GM19023 (cell line): ENCODE results near the gene RIN3.
"Not testable (repeated sequence)": the region's sequence is repeated elsewhere in the genome, so short reads cannot be mapped to it uniquely, and the experiment has no call there.

Source experiments
- ATAC-seq: cut with Tn5 transposase; IDR thresholded peaks from one replicate; pipeline ENCODE4 v1.9.1; 2021; ENCODE audit warnings: mild to moderate bottlenecking, moderate library complexity; ENCODE audit not compliant: unreplicated experiment

RIN3 gene

DNA sequence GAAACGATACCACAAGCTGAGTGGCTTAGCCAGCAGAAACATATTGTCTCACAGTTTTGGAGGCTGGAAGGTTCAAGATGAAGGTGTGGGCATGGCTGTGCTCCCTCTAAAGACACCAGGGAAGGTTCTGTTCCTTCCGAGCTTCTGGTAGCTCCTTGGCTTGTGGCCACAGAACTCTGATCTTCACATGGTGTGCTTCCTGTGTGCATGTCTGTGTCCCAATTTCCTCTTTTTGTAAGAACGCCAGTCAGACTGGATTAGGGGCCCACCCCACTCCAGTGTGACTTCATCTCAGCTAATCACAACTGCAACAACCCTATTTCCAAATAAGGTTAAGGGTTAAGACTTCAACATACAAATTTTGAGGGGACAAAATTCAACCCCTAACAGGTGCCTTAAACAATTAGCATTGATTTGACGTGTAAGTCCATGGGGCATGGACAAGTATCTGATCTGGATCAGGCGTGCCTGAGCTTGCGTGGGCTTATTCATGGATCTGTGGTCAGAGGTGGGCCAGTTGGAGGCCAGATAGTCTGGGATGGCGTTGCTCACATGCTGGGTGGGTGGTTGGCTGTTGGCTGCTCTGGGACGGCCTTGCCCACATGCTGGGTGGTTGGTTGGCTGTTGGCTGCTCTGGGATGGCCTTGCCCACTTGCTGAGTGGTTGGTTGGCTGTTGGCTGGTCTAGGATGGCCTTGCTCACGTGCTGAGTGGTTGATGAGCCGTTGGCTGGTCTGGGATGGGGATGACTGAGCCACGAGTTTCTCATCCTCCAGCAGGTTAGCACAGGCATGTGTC lies 146.4 kb downstream of the RIN3 start:
- ATAC-seq = no peak

DNA sequence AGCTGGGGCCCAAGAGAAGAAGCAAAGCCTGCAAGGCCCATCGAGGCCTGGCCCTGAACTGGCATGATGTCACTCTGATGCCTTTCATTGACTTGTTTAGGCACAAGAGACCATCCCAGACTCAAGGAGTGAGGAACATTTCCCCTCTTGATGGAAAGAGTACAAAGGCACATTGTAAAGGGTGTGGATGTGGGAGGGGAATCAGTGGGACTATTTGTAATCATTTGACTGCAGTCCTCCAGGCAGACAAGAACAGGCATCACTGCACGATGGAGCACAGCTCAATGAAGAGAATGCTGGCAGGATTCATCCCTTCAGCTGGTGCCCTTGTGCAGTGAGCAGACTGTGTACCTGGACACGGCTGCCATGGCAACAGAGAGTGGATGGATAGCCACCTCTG lies 147.0 kb downstream of the RIN3 start:
- no peak for ATAC-seq

DNA sequence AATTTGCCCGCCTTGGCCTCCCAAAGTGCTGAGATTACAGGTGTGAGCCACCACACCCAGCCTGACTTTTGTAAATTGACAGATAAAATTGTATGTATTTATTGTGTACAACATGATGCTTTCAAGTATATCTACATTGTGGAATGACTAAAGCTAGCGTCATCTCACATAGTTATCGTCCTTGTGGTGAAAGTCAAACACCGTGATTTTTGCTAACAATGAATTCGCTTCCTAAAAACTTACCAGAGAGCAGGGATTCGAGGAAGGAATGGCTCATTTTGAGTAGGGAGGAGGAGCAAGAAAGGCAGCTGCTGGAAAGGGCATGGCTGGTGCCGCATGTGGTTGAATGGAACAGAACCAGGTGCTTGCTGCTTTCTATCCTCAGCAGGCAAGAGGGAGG lies 149.5 kb downstream of the RIN3 start:
- ATAC-seq = no peak

DNA sequence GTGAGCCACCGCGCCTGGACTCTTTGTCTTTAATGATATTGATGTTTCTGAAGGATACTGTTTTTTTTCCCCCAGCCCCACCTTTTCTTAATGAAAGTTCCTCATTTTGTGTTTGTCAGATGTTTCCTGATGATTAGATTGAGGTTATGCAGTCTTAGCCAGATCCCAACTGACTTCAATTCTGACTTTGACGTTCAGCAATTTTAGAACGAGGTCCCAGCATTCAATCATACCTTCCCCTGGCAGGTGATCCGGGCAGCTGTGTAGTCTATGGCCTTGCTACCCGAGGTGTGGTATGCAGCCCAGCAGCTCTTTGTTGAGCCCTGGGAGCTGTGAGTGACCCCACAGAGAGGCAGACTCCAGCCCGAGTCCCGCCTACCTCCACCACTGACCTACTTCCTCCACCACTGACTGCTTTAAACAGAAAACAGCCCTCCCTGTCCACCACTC lies 152.1 kb downstream of the RIN3 start:
- ATAC-seq = no peak

DNA sequence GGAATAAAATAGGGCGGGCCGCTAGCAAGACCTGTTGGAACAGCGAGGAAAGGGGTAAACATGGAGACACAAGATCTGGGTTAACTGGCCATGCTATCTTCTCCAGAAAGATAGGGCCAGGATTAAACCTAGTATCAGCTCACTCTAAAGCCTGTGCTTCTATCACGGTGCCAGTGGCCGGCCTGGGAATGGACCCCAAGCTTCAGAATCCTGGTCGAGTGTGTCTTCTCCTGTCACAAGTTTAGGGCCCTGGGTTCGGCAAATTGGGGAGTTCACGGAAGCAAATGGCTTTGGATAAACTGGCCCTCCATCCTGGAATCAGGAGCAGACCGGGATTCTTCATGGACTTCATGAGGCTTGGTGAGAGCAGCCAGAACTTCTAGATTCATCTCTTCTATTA lies 152.7 kb downstream of the RIN3 start:
- no peak for ATAC-seq

DNA sequence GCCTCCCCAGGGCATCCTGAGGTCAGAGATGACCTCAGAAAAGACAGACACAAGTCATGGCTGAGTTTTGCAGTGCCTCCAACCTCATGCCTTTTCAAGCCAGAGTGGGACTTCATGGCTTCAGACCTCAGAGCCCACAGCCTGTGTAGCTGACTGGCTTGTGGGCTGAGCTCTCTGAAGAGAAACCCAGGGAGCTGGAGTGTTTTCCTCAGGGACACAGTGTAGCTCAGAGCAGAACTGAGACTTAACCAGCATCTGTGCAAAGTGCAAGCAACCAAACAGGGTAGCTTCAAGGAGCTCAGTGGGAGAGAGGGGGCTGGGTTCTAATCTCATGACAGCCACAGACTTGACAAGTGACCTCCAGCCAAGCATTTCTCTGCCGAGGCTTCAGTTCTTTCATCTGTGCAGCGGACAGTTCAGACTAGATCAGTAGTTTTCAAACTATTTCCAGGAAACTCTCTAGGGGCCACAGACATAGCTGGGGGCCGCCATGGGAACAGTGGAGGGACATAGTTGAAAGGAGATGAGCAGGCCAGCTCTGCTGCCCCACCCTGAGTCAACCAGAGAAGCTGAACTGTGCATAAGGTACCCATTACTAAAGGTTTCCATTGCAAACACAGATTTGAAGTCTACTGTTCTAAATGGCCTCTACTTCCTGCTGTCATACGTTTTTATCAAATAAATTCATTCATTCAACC lies 154.8 kb downstream of the RIN3 start:
- no peak for ATAC-seq

DNA sequence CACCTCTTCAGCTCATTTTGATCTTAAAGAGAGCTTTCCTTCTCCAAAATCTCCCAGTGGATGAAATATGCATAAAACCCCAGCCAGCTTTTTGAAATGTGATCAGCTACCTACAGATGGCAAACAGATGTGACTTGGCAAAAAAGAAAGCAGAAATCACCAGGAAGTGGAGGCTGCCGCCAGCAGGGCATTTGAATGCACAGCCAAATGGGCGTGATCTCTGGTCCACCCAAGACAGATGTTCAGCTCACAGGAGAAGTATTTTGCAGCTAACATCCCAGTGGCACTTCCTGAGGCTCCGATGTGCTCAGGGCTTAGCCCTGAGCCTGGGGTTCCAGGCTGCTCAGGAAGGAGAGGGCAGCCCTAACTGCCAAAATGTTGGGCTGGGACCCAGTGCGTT lies 156.6 kb downstream of the RIN3 start:
- ATAC-seq = no peak

DNA sequence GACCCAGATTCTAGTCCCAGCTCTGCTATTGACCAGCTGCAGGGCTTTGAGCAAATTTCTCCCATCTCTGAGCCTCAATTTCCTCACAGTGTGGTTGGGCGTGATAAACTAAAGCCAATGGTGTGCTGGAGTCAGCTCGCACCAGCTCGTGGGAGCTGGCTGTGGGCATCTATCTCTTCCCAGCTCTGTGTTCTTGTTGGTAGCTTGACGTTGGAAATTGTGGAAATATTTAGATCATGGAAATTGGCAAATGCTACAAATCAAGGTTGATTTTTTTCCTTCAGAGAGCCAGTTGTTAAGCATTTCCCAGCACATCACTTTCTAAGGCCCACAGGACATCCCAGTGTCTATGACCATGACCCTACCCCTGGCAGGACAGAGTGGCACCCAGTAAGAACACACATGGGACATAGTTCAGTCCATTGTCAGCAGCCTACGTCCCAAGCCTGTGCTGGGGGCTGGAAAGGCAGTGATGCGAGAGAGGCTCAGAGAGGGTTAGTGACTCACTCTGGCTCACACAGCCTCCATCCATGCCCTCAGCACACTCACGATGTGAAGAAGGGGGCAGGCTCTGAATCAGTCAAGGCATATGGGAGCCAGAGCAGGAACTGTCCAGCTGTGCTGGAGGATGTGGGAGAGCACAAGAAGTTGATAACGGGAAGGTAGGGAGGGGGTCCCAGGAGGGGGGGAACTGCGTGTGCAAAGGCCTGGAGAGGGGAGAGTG lies 157.2 kb downstream of the RIN3 start:
- ATAC-seq = no peak

DNA sequence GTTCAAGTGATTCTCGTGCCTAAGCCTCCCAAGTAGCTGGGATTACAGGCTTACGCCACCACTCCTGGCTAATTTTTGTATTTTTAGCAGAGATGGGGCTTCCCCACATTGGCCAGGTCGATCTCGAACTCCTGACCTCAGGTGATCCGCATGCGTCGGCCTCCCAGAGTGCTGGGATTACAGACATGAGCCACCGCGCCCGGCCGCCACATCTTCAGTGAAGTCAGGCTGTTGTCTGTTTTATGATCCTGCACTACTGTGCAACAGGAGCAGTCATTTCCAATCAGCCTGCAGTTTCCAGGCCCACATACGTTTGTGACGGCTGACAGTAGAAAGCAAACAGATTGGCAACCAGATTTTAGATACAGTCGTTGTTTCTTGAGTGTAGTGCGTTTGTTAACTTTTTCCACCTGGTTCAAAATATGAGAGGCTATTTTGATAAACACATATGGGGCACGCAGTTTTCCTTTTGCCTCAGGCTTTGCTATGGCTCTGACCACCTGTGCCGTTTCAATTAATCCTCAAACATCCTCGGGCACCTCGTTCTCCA lies 160.1 kb downstream of the RIN3 start:
- no peak for ATAC-seq

DNA sequence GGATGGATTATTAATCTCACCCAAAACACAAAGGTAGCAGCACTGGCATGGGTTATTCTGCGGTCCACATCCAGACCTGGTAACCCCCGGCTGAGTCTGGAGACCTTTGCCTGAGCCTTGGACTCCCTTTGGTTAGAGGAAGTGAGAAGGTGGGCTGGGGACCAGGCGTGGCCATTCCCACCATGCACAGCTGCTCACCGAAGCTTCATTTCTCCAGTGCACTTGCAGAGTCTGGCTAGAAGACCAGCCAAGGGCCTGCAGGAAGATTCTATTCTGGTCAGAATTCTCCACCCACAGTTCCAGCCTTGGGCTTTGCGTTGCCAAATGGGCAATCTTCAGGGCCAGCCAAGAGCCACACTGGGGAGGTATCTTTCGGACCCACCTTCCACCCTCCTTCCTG lies 161.8 kb downstream of the RIN3 start:
- no peak for ATAC-seq

DNA sequence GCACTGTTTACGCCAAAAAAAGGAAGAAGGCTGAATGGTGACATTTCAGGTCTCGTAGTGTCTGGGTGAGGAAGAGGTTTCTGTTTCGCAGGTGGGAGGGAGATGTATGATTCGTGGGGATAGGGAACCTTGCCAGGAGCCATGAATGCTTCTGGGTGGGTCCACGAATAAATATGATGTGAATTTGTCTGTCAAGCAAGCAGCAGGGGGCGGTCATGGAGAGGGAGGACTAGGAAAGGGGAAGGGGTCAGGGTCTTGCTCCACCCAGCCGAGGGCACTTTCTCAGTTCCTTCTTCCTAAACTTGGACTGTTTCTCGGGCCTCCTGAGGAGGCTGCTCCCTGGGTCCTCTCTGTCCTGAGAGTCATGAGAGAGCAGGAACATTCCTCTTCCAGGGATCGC lies 162.4 kb downstream of the RIN3 start:
- no peak for ATAC-seq

DNA sequence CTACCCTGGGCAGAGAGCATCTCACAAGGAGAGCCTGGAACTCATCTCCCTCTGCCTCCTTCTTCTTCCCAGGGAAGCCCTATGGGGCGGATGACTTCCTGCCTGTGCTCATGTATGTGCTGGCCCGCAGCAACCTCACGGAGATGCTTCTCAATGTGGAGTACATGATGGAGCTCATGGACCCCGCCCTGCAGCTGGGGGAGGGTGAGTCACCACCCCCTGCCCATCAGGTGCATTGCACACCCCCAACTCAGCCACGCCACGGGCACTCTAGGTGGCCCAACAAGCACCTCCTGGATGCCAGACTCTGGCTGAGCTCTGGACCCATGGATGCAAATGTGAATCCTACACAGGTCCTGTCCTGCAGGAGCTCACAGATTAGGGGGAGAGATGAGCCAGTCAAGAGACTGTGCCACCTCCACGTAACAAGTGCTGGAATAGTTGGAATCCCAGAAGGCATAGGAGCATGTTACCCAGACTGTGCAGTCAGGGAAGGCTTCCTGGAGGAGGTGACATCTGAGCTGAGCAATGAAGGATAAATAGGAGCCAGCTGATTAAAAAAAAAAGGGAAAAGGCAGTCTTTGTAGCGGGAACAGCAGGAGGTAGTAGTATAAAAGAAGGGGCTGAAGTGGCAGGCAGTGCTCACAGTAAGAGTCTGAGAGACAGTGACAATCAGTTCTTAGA lies 163.0 kb downstream of the RIN3 start:
- ATAC-seq = no peak

DNA sequence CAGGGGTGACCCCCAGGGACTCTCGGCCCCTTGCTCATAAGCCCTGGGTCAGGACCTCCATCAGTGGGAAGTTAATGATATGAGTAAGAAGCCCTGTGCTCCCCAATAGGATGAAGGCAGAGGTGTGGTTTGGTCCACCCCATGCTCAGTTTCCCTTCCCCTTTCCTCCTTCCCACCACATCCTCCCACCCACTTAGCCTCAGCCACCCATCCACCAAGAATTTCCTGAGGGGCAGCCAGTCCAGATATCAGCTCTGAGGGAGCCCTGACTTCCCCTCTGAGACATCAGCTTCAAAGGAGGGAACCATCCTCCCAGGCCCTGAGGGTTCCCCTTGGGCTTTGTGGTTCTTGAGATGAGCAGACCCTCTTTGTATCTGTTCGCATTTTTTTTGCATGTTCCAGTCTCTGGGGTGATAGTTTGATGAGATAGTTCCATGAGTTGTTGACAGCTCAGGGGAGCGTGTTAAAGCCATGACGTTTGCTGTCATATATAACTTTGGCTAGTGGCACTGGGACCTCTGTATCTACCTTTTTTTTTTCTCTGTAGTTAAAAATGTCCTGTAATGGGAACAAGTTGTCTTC lies 163.6 kb downstream of the RIN3 start:
- ATAC-seq = peak; percentile 73

DNA sequence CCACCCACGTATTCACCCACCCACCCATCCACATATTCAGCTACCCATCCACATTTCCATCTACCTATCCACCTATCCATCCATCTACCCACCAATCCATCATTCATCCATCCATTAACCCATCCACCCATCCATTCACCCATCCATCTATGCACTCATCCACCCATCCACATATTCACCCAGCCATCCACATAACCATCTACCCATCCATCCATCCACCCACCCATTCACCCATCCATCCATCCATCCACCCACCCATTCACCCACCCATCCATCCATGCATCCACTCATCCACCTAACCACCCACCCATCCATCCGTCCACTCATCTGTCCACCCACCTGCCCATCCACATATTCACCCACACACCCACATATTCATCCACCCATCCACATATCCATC lies 164.4 kb downstream of the RIN3 start:
- no peak for ATAC-seq

DNA sequence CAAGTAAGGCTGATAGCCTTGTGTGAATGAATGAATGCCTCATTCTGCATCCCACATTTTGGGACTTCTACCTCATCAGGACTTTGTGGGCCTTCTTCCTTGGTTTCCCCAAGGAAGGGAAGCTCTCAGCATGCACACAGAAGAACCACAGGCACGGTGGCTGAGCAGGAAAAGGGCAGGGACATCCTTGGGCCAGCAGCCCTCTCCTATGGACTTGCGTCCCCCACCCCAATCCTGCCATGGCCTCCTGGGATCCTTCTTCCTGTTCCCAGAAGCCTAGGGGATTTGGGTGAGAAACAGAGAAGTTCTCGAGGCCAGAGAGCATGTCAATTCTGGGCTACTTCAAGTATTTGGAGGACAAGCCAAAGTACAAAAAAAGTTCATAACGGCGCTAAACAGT lies 165.2 kb downstream of the RIN3 start:
- ATAC-seq = no peak

DNA sequence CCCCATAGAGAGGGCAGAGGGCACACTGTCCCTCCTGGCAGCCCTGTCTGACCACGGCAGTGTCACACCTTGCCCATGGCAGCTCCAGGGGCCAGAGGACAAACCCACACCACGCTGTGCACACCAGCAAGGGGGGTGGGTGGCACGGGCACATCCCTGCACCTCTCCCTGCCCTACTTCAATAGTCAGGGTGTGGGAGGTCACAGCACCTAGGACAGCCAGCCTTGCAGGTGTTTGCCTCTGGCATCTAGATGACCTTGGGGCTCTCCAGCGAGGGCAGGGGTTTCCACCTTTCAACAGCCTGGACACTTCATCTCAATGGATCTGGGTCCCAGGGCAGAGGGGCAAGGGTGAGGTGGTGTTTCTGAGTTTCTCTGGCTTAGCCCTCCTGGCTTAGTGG lies 165.7 kb downstream of the RIN3 start:
- no peak for ATAC-seq

DNA sequence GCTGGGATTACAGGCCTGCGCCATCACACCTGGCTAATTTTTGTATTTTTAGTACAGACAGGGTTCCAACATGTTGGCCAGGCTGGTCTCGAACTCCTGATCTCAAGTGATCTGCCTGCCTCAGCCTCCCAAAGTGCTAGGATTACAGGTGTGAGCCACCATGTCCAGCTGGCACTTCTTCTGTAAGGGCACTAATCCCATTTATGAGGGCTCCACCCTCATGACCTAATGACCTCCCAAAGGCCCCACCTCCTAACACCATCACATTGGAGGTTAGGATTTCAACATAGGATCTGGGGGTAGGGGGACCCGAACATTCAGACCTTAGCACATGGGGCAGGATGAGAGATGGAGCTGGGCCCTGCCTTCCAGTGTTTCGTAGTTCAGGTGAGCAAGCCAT lies 166.7 kb downstream of the RIN3 start:
- not testable (repeated sequence) for ATAC-seq

DNA sequence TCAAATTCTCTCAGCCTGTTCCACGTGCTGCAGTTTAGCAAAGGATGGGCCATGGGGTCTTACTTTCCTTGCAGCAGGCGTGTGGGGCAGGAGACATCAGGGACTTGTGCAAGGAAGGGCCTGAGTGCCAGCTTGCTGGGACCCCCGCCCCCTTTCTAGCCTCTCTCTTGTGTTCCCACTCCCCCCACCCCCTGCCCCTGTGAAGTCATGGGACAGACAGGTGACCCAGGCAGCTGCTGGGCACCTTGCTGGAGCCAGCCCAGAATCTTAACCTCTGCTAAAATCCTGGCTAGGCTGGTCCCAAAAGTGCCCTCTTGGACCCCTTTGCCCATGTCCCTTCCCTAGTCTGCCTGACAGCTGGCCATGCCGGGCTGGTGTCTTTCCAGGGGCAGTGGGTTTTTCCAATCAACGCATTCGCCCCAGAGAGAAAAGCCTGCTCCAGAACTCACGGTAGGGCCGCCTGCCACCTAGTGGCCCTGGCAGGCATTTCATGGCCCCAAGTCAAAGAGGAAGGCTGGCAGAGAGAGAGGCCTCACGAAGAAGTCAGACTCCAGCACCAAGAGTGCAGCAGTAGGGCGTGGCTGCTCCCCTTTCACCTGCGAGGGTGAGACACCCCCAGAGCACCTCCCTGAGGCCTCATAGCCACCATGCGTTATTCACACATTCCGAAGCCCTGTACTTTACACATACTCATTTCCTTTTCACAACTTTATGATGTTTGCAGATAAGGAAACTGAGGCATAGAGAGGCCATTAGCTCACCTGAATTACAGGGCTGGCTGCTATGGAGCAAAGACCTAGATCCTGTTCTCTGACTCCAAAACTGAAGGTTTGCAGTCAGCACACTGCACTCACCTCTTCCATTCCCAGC lies 167.4 kb downstream of the RIN3 start:
- ATAC-seq = no peak

DNA sequence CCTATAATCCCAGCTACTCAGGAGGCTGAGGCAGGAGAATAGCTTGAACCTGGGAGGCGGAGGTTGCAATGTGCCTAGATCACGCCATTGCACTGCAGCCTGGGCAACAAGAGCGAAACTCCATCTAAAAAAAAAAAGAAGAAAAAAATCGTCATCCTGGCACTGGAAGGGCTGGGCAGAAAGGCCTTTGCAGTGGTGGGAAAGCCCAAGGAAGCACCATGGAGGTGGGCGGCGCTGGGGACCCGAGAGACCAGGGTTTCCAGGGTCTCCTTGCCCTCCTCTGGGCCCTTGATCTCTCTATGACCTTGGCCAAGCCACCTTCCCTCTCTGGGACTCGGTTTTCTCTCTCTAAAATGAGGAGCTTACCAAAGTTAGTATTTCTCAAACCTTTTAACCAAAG lies 169.5 kb downstream of the RIN3 start:
- ATAC-seq = no peak
